HepG2 (cell line): ENCODE data around the gene SLC13A5. TPM values are rescaled to one million over a fixed set of nuclear protein-coding genes. Genes with fewer than 3 reads are reported as not detected.

Experiments
- ETV5 ChIP-seq: IDR thresholded peaks from 2 replicates; pipeline ENCODE4 v1.6.1; 2018; ENCODE audit warnings: missing biosample characterization, missing genetic modification reagents, inconsistent platforms, borderline replicate concordance
- FIP1L1 ChIP-seq: fragments of 200-400 bp; formaldehyde crosslinking; IDR thresholded peaks from 2 replicates; pipeline ENCODE4 v1.6.1; 2018; ENCODE audit warnings: low read depth, mild to moderate bottlenecking, low read length, moderate library complexity, borderline replicate concordance; ENCODE audit not compliant: insufficient read depth
- HNF1A ChIP-seq, 2 experiments: sonication (generic) in 1 of 2; formaldehyde crosslinking in 1 of 2; IDR thresholded peaks; 2 replicates each; pipeline versions ENCODE4 v1.4.0 to v1.6.1; 2016 to 2020; ENCODE audit warnings: borderline replicate concordance in 1 of 2, low read depth in 1 of 2, mild to moderate bottlenecking in 1 of 2, missing genetic modification reagents in 1 of 2
- NR2F1 ChIP-seq, 2 experiments: fragments of 450-650 bp in 1 of 2; formaldehyde crosslinking in 1 of 2; IDR thresholded peaks; 2 replicates each; pipeline versions ENCODE4 v1.5.0 to v1.6.1; 2016 to 2020; ENCODE audit warnings: mild to moderate bottlenecking in 1 of 2, missing compliant biosample characterization in 1 of 2, missing genetic modification reagents in 1 of 2, moderate library complexity in 1 of 2
- REST ChIP-seq, 2 experiments: IDR thresholded peaks; 2 replicates each; pipeline ENCODE4 v1.6.1; 2011 to 2012; ENCODE audit warnings: low read length in 2 of 2, borderline replicate concordance in 1 of 2, low read depth in 1 of 2, mild to moderate bottlenecking in 1 of 2, moderate library complexity in 1 of 2
- SNAI1 ChIP-seq: sonication (generic); formaldehyde crosslinking; IDR thresholded peaks from 2 replicates; pipeline ENCODE4 v1.5.0; 2020; ENCODE audit warnings: mild to moderate bottlenecking, missing genetic modification reagents, borderline replicate concordance
- STAT5B ChIP-seq: sonication (generic); formaldehyde crosslinking; IDR thresholded peaks from 2 replicates; pipeline ENCODE4 v1.4.0; 2020; ENCODE audit warnings: missing genetic modification reagents
- ZBTB7A ChIP-seq: sonication (generic); formaldehyde crosslinking; IDR thresholded peaks from 2 replicates; pipeline ENCODE4 v1.8.0; 2022; ENCODE audit warnings: mild to moderate bottlenecking, missing genetic modification reagents
- ZNF264 ChIP-seq: sonication (generic); formaldehyde crosslinking; IDR thresholded peaks from 2 replicates; pipeline ENCODE4 v1.4.0; 2020; ENCODE audit warnings: missing genetic modification reagents
- ZNF503 ChIP-seq: sonication (generic); formaldehyde crosslinking; IDR thresholded peaks from 2 replicates; pipeline ENCODE4 v1.4.0; 2020; ENCODE audit warnings: missing genetic modification reagents
- ZNF879 ChIP-seq: sonication (generic); formaldehyde crosslinking; IDR thresholded peaks from 2 replicates; pipeline ENCODE4 v1.8.1; 2023; ENCODE audit warnings: missing genetic modification reagents
- polyA plus RNA-seq, 8 experiments: library from polyadenylated mRNA; depleted of rRNA in 3 of 8; stranded (reverse) in 7 of 8; unstranded in 1 of 8; fragments of >200 nt; fragmentation: Illumina TruSeq in 4 of 8; extraction: Trizol in 4 of 8; gene quantifications; 2 replicates each; pipeline versions ENCODE4 v1.2.1 to v1.2.3, GENCODE V29; 2011 to 2016; ENCODE audit warnings: low read depth in 4 of 8, missing spikeins in 1 of 8, mixed read lengths in 1 of 8; ENCODE audit not compliant: insufficient read depth in 1 of 8
- total RNA-seq, 5 experiments: library from RNA; depleted of rRNA; stranded (reverse); fragments of >200 nt; fragmentation: Illumina TruSeq; extraction: Trizol; gene quantifications; 2 replicates each; pipeline ENCODE4 v1.2.3, GENCODE V29; 2016; ENCODE audit warnings: low read depth in 1 of 5
- TF ChIP-seq, protein P1 (sequence below): IDR thresholded peaks from 2 replicates; pipeline ENCODE4 v1.4.0; 2020; ENCODE audit warnings: mild to moderate bottlenecking, missing genetic modification reagents

The SLC13A5 gene
- total and polyA plus RNA-seq, 2 of the 13 experiments (the other 11 are each of a cell fraction or from before 2014, with no cell fraction given): 42.8 to 310 TPM

DNA sequence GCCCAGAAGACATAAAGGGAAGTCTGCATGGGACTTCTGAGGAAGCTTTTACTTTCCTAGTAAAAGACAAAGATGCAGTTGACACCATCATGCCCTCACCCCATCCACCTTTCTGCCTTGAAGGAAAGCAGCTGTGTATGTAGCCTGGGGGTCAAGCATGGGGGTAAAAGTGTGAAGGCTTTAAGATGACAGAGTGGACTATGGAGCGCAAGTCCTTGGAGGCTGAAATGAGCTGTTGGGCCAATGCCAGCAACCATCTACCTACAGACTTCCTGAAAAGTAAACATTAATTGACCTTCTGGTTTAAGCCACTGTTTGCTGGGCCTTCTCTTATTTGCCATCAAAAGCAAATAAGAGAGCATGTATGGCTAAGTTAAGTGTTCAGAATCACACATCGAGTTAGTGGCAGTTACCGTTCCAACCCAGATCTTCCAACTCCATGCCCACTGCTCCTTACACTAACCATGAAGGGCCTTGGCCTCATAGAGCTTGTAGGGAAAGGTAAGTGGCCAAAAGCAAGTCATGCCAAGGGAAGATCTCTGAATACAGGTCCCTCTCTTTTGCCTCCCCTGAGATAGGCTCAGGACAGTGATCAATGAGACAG is 30.0 kb downstream of the SLC13A5 start (continued):
- no peak for TF ChIP-seq HNF1A (IDR thresholded peaks at IDR 0.05; ENCODE audit: low read depth)
- TF ChIP-seq HNF1A (CRISPR knock-in tag; IDR thresholded peaks at IDR 0.05; ENCODE audit: borderline replicate concordance): no peak
- TF ChIP-seq ZNF503: peak; percentile 79; the same call in 1 of the 2 replicates
- peak; percentile 89; the same call in 1 of the 2 replicates for TF ChIP-seq ZNF264
- no peak for TF ChIP-seq ZNF879 (CRISPR knock-in tag)
- TF ChIP-seq SNAI1 (CRISPR knock-in tag): no peak
- TF ChIP-seq STAT5B (CRISPR knock-in tag): no peak
- no peak for TF ChIP-seq ZBTB7A (CRISPR knock-in tag)
- peak; percentile 49 to 83; a peak in 3 of 4 replicates for TF ChIP-seq NR2F1 (CRISPR knock-in tag; IDR thresholded peaks at IDR 0.05)
- TF ChIP-seq, protein P1, sequence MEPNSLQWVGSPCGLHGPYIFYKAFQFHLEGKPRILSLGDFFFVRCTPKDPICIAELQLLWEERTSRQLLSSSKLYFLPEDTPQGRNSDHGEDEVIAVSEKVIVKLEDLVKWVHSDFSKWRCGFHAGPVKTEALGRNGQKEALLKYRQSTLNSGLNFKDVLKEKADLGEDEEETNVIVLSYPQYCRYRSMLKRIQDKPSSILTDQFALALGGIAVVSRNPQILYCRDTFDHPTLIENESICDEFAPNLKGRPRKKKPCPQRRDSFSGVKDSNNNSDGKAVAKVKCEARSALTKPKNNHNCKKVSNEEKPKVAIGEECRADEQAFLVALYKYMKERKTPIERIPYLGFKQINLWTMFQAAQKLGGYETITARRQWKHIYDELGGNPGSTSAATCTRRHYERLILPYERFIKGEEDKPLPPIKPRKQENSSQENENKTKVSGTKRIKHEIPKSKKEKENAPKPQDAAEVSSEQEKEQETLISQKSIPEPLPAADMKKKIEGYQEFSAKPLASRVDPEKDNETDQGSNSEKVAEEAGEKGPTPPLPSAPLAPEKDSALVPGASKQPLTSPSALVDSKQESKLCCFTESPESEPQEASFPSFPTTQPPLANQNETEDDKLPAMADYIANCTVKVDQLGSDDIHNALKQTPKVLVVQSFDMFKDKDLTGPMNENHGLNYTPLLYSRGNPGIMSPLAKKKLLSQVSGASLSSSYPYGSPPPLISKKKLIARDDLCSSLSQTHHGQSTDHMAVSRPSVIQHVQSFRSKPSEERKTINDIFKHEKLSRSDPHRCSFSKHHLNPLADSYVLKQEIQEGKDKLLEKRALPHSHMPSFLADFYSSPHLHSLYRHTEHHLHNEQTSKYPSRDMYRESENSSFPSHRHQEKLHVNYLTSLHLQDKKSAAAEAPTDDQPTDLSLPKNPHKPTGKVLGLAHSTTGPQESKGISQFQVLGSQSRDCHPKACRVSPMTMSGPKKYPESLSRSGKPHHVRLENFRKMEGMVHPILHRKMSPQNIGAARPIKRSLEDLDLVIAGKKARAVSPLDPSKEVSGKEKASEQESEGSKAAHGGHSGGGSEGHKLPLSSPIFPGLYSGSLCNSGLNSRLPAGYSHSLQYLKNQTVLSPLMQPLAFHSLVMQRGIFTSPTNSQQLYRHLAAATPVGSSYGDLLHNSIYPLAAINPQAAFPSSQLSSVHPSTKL (CRISPR knock-in tag): peak; percentile 74
- no peak for TF ChIP-seq FIP1L1
- no peak for TF ChIP-seq REST (IDR thresholded peaks at IDR 0.05; ENCODE audit: borderline replicate concordance in 1 of 2, low read depth in 1 of 2, low read length in 2 of 2)
- TF ChIP-seq ETV5: no peak
